Sigmoid colon (tissue), 7 donors: ENCODE measurements around the gene ARL5C. TPM values are rescaled to one million over a fixed set of nuclear protein-coding genes. Genes with fewer than 3 reads are reported as not detected.

Experiments
- DNase-seq: peaks from one replicate; pipeline ENCODE4 v3.0.0-alpha.2; 2019
- H3K27ac ChIP-seq, 4 donors: fragments of 200-600 bp; sonication (generic); one replicate each; pipeline ENCODE4 v1.5.1; 2016 to 2019; ENCODE audit warnings: mild to moderate bottlenecking in 1 of 4
- H3K27me3 ChIP-seq, 3 donors: fragments of 200-600 bp; sonication (generic); one replicate each; pipeline ENCODE4 v1.5.1; 2019; ENCODE audit warnings: mild to moderate bottlenecking in 1 of 3
- H3K36me3 ChIP-seq, 4 donors: fragments of 200-600 bp; sonication (generic); one replicate each; pipeline ENCODE4 v1.5.1; 2016 to 2019
- H3K4me1 ChIP-seq, 4 donors: fragments of 200-600 bp; sonication (generic); one replicate each; pipeline ENCODE4 v1.5.1; 2017 to 2019
- H3K4me3 ChIP-seq, 4 donors: fragments of 200-600 bp; sonication (generic); one replicate each; pipeline ENCODE4 v1.5.1; 2017 to 2019; ENCODE audit warnings: mild to moderate bottlenecking in 2 of 4, moderate library complexity in 1 of 4
- H3K9me3 ChIP-seq, 4 donors: fragments of 200-600 bp in 3 of 4; sonication (generic) in 3 of 4; one replicate each; pipeline versions ENCODE4 v1.5.1 to v1.6.1; 2013 to 2019
- EP300 ChIP-seq, 4 donors: sonication (generic); formaldehyde crosslinking; IDR thresholded peaks; one replicate each; pipeline ENCODE4 v1.6.1; 2017; ENCODE audit warnings: antibody characterized with exemption in 4 of 4
- POLR2A ChIP-seq, 2 donors: fragments of 450-650 bp; IDR thresholded peaks; one replicate each; pipeline ENCODE4 v1.6.1; 2016; ENCODE audit warnings: antibody characterized with exemption in 2 of 2, mild to moderate bottlenecking in 2 of 2, moderate library complexity in 2 of 2
- POLR2AphosphoS5 ChIP-seq, 4 donors: sonication (generic); formaldehyde crosslinking; IDR thresholded peaks; one replicate each; pipeline ENCODE4 v1.6.1; 2017; ENCODE audit warnings: antibody characterized with exemption in 4 of 4
- WGBS, 2 donors: extraction: QIAGEN DNeasy Blood & Tissue Kit; methylation state at CpG; one replicate each; pipeline ENCODE4 v1.1.7; 2013; 5-methylcytosine and 5-hydroxymethylcytosine counted together
- intact Hi-C: fragments of 100-400 bp; cut with DNase I; formaldehyde crosslinking; loops from one replicate; pipeline ENCODE4 v1.15.1; 2023
- polyA plus RNA-seq, 3 donors: library from polyadenylated mRNA; stranded (reverse); fragments of 200-250 nt; gene quantifications; one replicate each; pipeline ENCODE4 v1.2.3, GENCODE V29; 2013
- total RNA-seq, 4 donors: library from RNA; depleted of rRNA; stranded (reverse); fragments of >200 nt; gene quantifications; one replicate each; pipeline ENCODE4 v1.1.0, GENCODE V29; 2016
- TF ChIP-seq, protein P1 (sequence below), 4 experiments: fragments of 450-650 bp in 3 of 4; fragments of 200-600 bp in 1 of 4; IDR thresholded peaks; one replicate each; pipeline ENCODE4 v1.5.1; 2016 to 2019; ENCODE audit warnings: antibody characterized with exemption in 4 of 4, mild to moderate bottlenecking in 3 of 4, moderate library complexity in 2 of 4
- donor health status: healthy with polysubstance abuse.
- donor health status: Bipolar disorder and iron deficiency.
- donor health status: healthy.

ARL5C gene
- total and polyA plus RNA-seq, 7 donors: 0.28 TPM; not detected in 6

DNA sequence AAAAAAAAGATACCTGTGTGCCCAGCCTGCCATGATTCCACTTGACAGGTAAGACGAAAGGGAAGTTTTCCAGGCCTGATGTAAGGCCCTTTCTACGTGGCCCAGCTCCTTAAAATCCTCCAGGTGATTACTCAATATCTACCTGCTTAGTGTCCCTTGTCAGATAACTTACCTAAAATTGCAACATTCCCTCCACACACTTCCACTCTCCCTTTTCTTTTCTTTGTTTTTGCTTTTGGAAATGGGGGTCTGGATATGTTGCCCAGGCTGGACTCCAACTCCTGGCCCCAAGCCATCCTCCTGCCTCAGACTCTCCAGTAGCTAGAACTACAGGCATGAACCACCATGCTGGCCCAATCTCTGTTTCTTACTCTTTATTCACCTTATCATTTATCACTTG lies 7.3 kb downstream of the ARL5C start:
- H3K36me3 ChIP-seq: no peaks in the 10 kb centered on the region
- H3K4me3 ChIP-seq: no peak overlapping the region
- no peak overlapping the region for H3K27ac ChIP-seq
- no peak for TF ChIP-seq EP300 (IDR thresholded peaks at IDR 0.05)
- TF ChIP-seq POLR2A (IDR thresholded peaks at IDR 0.05): no peak
- TF ChIP-seq, protein P1, sequence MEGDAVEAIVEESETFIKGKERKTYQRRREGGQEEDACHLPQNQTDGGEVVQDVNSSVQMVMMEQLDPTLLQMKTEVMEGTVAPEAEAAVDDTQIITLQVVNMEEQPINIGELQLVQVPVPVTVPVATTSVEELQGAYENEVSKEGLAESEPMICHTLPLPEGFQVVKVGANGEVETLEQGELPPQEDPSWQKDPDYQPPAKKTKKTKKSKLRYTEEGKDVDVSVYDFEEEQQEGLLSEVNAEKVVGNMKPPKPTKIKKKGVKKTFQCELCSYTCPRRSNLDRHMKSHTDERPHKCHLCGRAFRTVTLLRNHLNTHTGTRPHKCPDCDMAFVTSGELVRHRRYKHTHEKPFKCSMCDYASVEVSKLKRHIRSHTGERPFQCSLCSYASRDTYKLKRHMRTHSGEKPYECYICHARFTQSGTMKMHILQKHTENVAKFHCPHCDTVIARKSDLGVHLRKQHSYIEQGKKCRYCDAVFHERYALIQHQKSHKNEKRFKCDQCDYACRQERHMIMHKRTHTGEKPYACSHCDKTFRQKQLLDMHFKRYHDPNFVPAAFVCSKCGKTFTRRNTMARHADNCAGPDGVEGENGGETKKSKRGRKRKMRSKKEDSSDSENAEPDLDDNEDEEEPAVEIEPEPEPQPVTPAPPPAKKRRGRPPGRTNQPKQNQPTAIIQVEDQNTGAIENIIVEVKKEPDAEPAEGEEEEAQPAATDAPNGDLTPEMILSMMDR (IDR thresholded peaks at IDR 0.05): no peak
- no peak for TF ChIP-seq POLR2AphosphoS5 (IDR thresholded peaks at IDR 0.05)
- H3K4me1 ChIP-seq: peaks cover 0 to 3% (median under 1%) of the 10 kb centered on the region in 4 donors
- DNase-seq: no peak
- H3K9me3 ChIP-seq: no peaks in the 10 kb centered on the region
- peaks cover 0 to 5% (median 0%) of the 10 kb centered on the region in 3 donors for H3K27me3 ChIP-seq
- 88 to 93% methylated on average over 2 of the region's 2 CpGs for WGBS, 2 donors
- intact Hi-C loops: no loop called here

DNA sequence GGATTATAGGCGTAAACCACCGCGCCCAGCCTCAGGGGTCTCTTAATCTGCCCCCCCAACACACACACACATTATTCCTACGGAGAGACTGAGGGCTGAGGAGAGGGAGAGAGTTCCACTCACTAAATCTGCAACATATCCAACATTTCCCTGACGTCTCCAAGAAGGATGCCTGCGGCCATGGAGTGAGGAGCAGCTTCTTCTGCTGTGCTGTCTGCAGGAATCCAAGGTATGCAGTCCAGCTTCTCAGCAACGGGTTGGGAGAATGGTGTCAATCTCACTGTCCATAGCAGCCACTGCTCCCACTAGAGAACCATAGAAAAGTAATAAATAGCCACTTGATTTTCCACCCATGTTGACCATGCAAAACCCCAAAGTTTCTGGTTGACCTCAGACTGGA lies 9.5 kb downstream of the ARL5C start:
- Histone ChIP-seq H3K27ac (no peak overlapping the region), H3K27me3 (peaks cover 5 to 8% (median 7%) of the 10 kb centered on the region in 3 donors), H3K36me3 (no peaks in the 10 kb centered on the region), H3K4me1 (peaks cover 0 to 18% (median 15%) of the 10 kb centered on the region in 4 donors), H3K9me3 (no peaks in the 10 kb centered on the region), H3K4me3 (no peak overlapping the region)
- 74 to 81% methylated on average over 7 of the region's 7 CpGs for WGBS, 2 donors
- intact Hi-C loops: no loop called here
- no peak for TF ChIP-seq POLR2A (IDR thresholded peaks at IDR 0.05)
- TF ChIP-seq, protein P1 (IDR thresholded peaks at IDR 0.05): no peak
- no peak for TF ChIP-seq EP300 (IDR thresholded peaks at IDR 0.05)
- no peak for TF ChIP-seq POLR2AphosphoS5 (IDR thresholded peaks at IDR 0.05)
- no peak for DNase-seq

DNA sequence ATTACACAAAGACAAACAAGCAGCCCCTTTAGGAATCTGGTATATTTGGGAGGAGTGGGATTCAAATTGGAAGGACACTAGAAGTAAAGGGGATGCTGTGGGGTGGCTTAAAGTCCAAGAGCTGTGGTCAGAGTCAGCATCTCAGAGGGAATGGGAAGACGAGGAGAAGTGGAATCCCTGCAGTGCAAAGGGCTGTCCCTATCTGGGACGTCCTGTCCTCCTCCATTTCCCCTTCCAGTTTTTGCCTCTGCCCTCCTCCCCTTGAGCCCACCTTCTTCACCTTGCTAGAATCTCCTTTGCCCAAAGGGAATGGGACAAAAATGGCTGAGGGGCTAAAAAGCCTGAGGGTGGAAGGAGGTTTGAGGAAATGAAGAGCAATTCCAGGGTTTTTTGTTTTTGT lies 10.3 kb downstream of the ARL5C start:
- no peak for DNase-seq
- H3K27ac ChIP-seq: no peak overlapping the region
- intact Hi-C loops: no loop called here
- WGBS, 2 donors: 27 to 58% methylated on average over 2 of the region's 2 CpGs
- peaks cover 0 to 27% (median 21%) of the 10 kb centered on the region in 4 donors for H3K4me1 ChIP-seq
- TF ChIP-seq POLR2AphosphoS5 (IDR thresholded peaks at IDR 0.05) (no peak), EP300 (IDR thresholded peaks at IDR 0.05) (no peak), POLR2A (IDR thresholded peaks at IDR 0.05) (no peak)
- TF ChIP-seq, protein P1 (IDR thresholded peaks at IDR 0.05): no peak
- H3K36me3 ChIP-seq: no peaks in the 10 kb centered on the region
- no peaks in the 10 kb centered on the region for H3K9me3 ChIP-seq
- peaks cover 12 to 16% (median 15%) of the 10 kb centered on the region in 3 donors for H3K27me3 ChIP-seq
- H3K4me3 ChIP-seq: no peak overlapping the region

DNA sequence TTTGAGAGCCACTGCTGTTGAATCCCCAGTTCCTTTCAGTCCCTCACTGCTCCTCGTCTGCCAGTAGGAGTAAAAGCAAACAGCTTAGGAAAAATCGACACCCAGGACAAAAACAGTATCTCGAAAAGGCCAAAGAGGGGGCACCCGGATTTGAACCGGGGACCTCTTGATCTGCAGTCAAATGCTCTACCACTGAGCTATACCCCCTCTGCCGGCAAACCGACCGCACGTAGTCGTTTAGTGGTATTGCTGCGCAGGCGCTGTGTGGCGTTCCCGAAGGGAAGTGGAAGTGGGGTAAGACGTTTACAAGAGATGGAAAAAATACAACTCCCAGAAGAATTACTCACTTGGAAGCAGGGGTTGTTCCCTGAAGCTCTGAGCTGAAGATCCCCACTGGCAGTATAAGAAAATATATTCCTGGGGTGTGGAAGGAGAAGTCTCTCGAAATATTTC lies 12.3 kb downstream of the ARL5C start:
- WGBS, 2 donors: 0% methylated on average over 16 of the region's 16 CpGs
- peak; percentile 28 to 73 (median 38) for TF ChIP-seq POLR2AphosphoS5 (IDR thresholded peaks at IDR 0.05)
- TF ChIP-seq EP300 (IDR thresholded peaks at IDR 0.05): no peak
- TF ChIP-seq, protein P1 (IDR thresholded peaks at IDR 0.05): peak in 2 of 4 experiments; percentile 17 to 24
- no peak for TF ChIP-seq POLR2A (IDR thresholded peaks at IDR 0.05)
- peak overlapping the region; percentile 64 to 88 (median 74) for H3K4me3 ChIP-seq
- no peaks in the 10 kb centered on the region for H3K9me3 ChIP-seq
- H3K27me3 ChIP-seq: peaks cover 14 to 21% (median 15%) of the 10 kb centered on the region in 3 donors
- H3K36me3 ChIP-seq: no peaks in the 10 kb centered on the region
- intact Hi-C loops: loop anchor here (5.0 kb wide), 2 partner anchors 86 to 286 kb away; no protein-coding TSS in a partner anchor
- H3K4me1 ChIP-seq: peaks cover 0 to 28% (median 24%) of the 10 kb centered on the region in 4 donors
- peak overlapping the region; percentile 89 to 96 (median 90) for H3K27ac ChIP-seq
- peak; percentile 97 for DNase-seq
